Measurements from ENCODE around the gene LDLRAD3. TPM values are rescaled to one million over a fixed set of nuclear protein-coding genes. Genes with fewer than 3 reads are reported as not detected.

The LDLRAD3 gene
- total RNA-seq, 1 experiment from 2014 or later = 12.1 TPM

GRCh38 chr11:35950082-35950481 lies 6.2 kb downstream of the LDLRAD3 start:
- Mint-ChIP-seq H3K27me3 (ENCODE audit: low read depth) (peaks cover 9% of the 10 kb centered on the region), H3K4me3 (no peak overlapping the region), H3K27ac (no peak overlapping the region), H3K9me3 (no peaks in the 10 kb centered on the region), H3K4me1 (peaks cover 39 to 47% of the 10 kb centered on the region in 2 experiments), H3K36me3 (ENCODE audit: insufficient read depth in 1 of 3, low read depth in 3 of 3) (peaks cover 0 to 2% (median 0%) of the 10 kb centered on the region in 3 experiments; a peak in 2 of 7 replicates)
- DNase-seq = no peak
- no peaks in the 10 kb centered on the region for H4K20me1 ChIP-seq (ENCODE audit: control insufficient read depth, insufficient read depth, insufficient read length)
- no peak overlapping the region for H2BK20ac ChIP-seq (ENCODE audit: low read depth, low read length, poor library complexity, severe bottlenecking)
- no peak overlapping the region for H3K4me2 ChIP-seq (ENCODE audit: insufficient read depth, insufficient read length, low read length)
- no peak overlapping the region for H4K5ac ChIP-seq (ENCODE audit: insufficient read length, low read depth, low read length)
- H3K14ac ChIP-seq (ENCODE audit: insufficient read depth, low read length) = no peak overlapping the region
- WGBS (ENCODE audit: extremely low coverage, insufficient read length, low lambda C conversion rate) = no CpG with 5 or more reads among the region's 5 CpGs
- H3K79me1 ChIP-seq (ENCODE audit: insufficient read depth, low read depth, low read length, poor library complexity, severe bottlenecking) = peaks cover 7% of the 10 kb centered on the region
- H3K56ac ChIP-seq (ENCODE audit: insufficient read length, low read depth, low read length) = no peak overlapping the region
- H3K23me2 ChIP-seq (ENCODE audit: insufficient read length, low read depth, low read length, poor library complexity, severe bottlenecking) = no peaks in the 10 kb centered on the region
- H3K27me3 ChIP-seq (ENCODE audit: insufficient read depth, low read length) = no peaks in the 10 kb centered on the region
- no peak for TF ChIP-seq CTCF (conservative IDR thresholded peaks at IDR 0.05)
- no peak overlapping the region for H3K27ac ChIP-seq (ENCODE audit: insufficient read length, low read depth, low read length)
- no peak overlapping the region for H3K4ac ChIP-seq (ENCODE audit: low read depth, low read length)
- no peak overlapping the region for H3K9ac ChIP-seq (ENCODE audit: extremely low read depth, insufficient read length, low read length)
- no peaks in the 10 kb centered on the region for H3K9me3 ChIP-seq (ENCODE audit: control insufficient read depth, low read depth, low read length)
- H3T11ph ChIP-seq (ENCODE audit: low read length) = no peak overlapping the region
- H3K18ac ChIP-seq (ENCODE audit: insufficient read length, low read depth, low read length) = no peak overlapping the region
- no peak overlapping the region for H4K91ac ChIP-seq (ENCODE audit: insufficient read length, low read depth, low read length)
- H2AFZ ChIP-seq (ENCODE audit: low read length) = no peak overlapping the region
- H3K4me1 ChIP-seq (ENCODE audit: insufficient read depth, low read length) = peaks cover 17% of the 10 kb centered on the region
- H2BK120ac ChIP-seq (ENCODE audit: low read depth, low read length, poor library complexity, severe bottlenecking) = no peak overlapping the region
- H3K79me2 ChIP-seq (ENCODE audit: insufficient read depth, low read length) = peaks cover 10% of the 10 kb centered on the region; the same call in 1 of the 2 replicates
- H2BK12ac ChIP-seq (ENCODE audit: insufficient read length, low read depth, low read length) = no peak overlapping the region
- H2AK5ac ChIP-seq (ENCODE audit: insufficient read length, low read length) = no peak overlapping the region
- no peak overlapping the region for H2BK15ac ChIP-seq (ENCODE audit: low read depth, low read length)
- H3K23ac ChIP-seq (ENCODE audit: insufficient read length, low read depth, low read length) = no peak overlapping the region
- no peak overlapping the region for H2BK5ac ChIP-seq (ENCODE audit: insufficient read length, low read length)
- no peak overlapping the region for H4K8ac ChIP-seq (replicated peaks; ENCODE audit: insufficient read length, low read depth, low read length)
